Prostate gland (tissue), 2 donors: ENCODE measurements around the gene GRID1. TPM values are rescaled to one million over a fixed set of nuclear protein-coding genes. Genes with fewer than 3 reads are reported as not detected.
"Not testable (repeated sequence)": the region's sequence is repeated elsewhere in the genome, so short reads cannot be mapped to it uniquely, and the experiment has no call there.

Experiments used
- DNase-seq: peaks from one replicate; pipeline ENCODE4 v3.0.0-alpha.2; 2019; ENCODE audit warnings: low spot score
- H3K27ac ChIP-seq, 2 donors: fragments of 200-600 bp; sonication (generic); 2 replicates each; pipeline ENCODE4 v1.5.1; 2017 to 2019
- H3K27me3 ChIP-seq: fragments of 200-600 bp; sonication (generic); replicated peaks from 2 replicates; pipeline ENCODE4 v1.5.1; 2019; ENCODE audit not compliant: insufficient read depth
- H3K36me3 ChIP-seq, 2 donors: fragments of 200-600 bp; sonication (generic); 1 replicate in 1 of 2; 2 replicates in 1 of 2; pipeline versions ENCODE4 v1.5.1 to v1.8.1; 2017 to 2019
- H3K4me1 ChIP-seq: fragments of 200-600 bp; sonication (generic); replicated peaks from 2 replicates; pipeline ENCODE4 v1.5.1; 2019
- H3K4me3 ChIP-seq, 2 donors: fragments of 200-600 bp; sonication (generic); 2 replicates each; pipeline ENCODE4 v1.5.1; 2017 to 2019
- H3K9me3 ChIP-seq: fragments of 200-600 bp; sonication (generic); 2 replicates; pipeline ENCODE4 v1.5.1; 2017
- CTCF ChIP-seq, 4 experiments: fragments of 200-600 bp in 2 of 4; fragments of 450-650 bp in 2 of 4; sonication (generic) in 2 of 4; IDR thresholded peaks; 1 replicate in 3 of 4; 2 replicates in 1 of 4; pipeline ENCODE4 v1.5.1; 2016 to 2019; ENCODE audit warnings: antibody characterized with exemption in 4 of 4, mild to moderate bottlenecking in 2 of 4, moderate library complexity in 2 of 4
- POLR2A ChIP-seq: fragments of 450-650 bp; IDR thresholded peaks from one replicate; pipeline ENCODE4 v1.6.1; 2016; ENCODE audit warnings: antibody characterized with exemption, mild to moderate bottlenecking
- POLR2AphosphoS5 ChIP-seq: sonication (generic); formaldehyde crosslinking; IDR thresholded peaks from one replicate; pipeline ENCODE4 v1.6.1; 2017; ENCODE audit warnings: antibody characterized with exemption
- WGBS: methylation state at CpG from one replicate; pipeline ENCODE4 v1.1.5; 2018; 5-methylcytosine and 5-hydroxymethylcytosine counted together
- intact Hi-C: fragments of 100-400 bp; cut with DNase I; formaldehyde crosslinking; loops from one replicate; pipeline ENCODE4 v1.14.2; 2022
- total RNA-seq, 2 donors: library from RNA; depleted of rRNA; stranded (reverse); fragments of >200 nt; gene quantifications; one replicate each; pipeline ENCODE4 v1.1.0, GENCODE V29; 2016

GRID1 gene
- total RNA-seq, 2 donors from 2014 or later, result 1.0 to 10.0 TPM

DNA sequence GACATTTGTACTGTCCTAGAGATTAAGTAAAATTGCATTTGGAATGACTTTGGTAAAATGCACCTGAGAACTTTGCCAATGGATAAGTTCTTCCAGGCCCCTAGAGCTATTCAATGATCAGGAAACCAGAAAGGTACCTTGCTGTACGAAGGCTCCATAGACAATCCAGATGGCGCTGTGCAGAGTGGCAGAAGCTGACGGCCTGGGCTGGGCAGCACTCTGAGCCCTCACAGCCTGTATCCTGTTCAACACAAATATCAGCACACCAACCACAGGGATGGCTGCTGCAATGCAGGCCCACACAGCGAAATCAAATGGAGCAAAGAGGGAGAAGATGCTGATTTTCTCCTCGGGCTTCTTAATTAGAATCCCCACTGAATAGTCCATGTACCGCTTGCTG lies 642.4 kb downstream of the GRID1 start:
- TF ChIP-seq CTCF (IDR thresholded peaks at IDR 0.05), result no peak
- TF ChIP-seq POLR2AphosphoS5, result no peak
- no peaks in the 10 kb centered on the region for H3K4me1 ChIP-seq
- no peaks in the 10 kb centered on the region for H3K27me3 ChIP-seq
- 85% methylated on average over 6 of the region's 6 CpGs for WGBS
- H3K36me3 ChIP-seq, result no peaks in the 10 kb centered on the region
- no peak for DNase-seq
- no peak overlapping the region for H3K27ac ChIP-seq
- H3K9me3 ChIP-seq, result no peaks in the 10 kb centered on the region
- intact Hi-C loops, result no loop called here
- H3K4me3 ChIP-seq, result no peak overlapping the region

DNA sequence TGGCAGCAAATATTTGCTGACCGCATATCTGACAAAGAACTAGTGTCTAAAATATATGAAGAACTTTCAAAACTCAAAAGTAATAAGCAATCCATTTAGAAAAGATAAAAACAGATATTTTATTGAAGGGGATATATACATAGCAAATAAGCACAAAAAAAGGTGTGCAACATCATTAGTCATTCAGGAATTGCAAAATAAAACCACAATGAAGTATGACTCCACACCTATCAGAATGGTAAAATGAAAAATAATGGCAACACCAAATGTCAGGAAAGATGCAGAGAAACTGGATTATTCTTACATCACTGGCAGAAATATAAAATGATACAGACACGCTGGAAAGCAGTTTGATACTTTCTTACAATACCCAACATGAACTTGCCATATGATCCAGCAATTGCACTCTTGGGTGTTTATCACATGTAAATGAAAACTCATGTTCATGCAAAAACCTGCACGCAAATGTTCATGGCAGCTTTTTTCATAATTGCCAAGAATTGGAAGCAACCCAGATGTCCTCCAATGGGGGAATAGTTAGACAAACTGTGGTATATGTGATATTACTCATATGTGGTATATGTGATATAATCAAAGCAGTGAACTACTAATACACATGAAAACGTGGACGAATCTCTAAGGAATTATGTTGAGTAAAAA lies 645.5 kb downstream of the GRID1 start:
- Histone ChIP-seq H3K4me3 (no peak overlapping the region), H3K9me3 (no peaks in the 10 kb centered on the region), H3K27ac (no peak overlapping the region), H3K27me3 (no peaks in the 10 kb centered on the region), H3K4me1 (no peaks in the 10 kb centered on the region), H3K36me3 (no peaks in the 10 kb centered on the region)
- intact Hi-C loops, result no loop called here
- DNase-seq, result no peak
- no peak for TF ChIP-seq POLR2AphosphoS5
- TF ChIP-seq CTCF (IDR thresholded peaks at IDR 0.05), result no peak
- no peak for TF ChIP-seq POLR2A
- 70% methylated on average over 5 of the region's 5 CpGs for WGBS

- DNase-seq, result no peak
- no peaks in the 10 kb centered on the region for H3K9me3 ChIP-seq
- H3K4me3 ChIP-seq, result no peak overlapping the region
- H3K36me3 ChIP-seq, result no peaks in the 10 kb centered on the region
- no peak for TF ChIP-seq CTCF (IDR thresholded peaks at IDR 0.05)
- no peak for TF ChIP-seq POLR2AphosphoS5
- no peak for TF ChIP-seq POLR2A
- intact Hi-C loops, result no loop called here
- WGBS, result 74% methylated on average over 3 of the region's 3 CpGs
- no peaks in the 10 kb centered on the region for H3K27me3 ChIP-seq
- no peaks in the 10 kb centered on the region for H3K4me1 ChIP-seq
- no peak overlapping the region for H3K27ac ChIP-seq
Measured at GRCh38 chr10:85719408-85719807, 647.2 kb downstream of the GRID1 start.

- DNase-seq, result no peak
- Histone ChIP-seq H3K36me3 (no peaks in the 10 kb centered on the region), H3K9me3 (no peaks in the 10 kb centered on the region), H3K4me3 (no peak overlapping the region), H3K27ac (no peak overlapping the region), H3K27me3 (no peaks in the 10 kb centered on the region), H3K4me1 (no peaks in the 10 kb centered on the region)
- 82% methylated on average over 4 of the region's 4 CpGs for WGBS
- intact Hi-C loops, result no loop called here
- TF ChIP-seq POLR2AphosphoS5, result no peak
- no peak for TF ChIP-seq POLR2A
- TF ChIP-seq CTCF (IDR thresholded peaks at IDR 0.05), result no peak
Measured at GRCh38 chr10:85713885-85714284, 652.7 kb downstream of the GRID1 start.

GRCh38 chr10:85702768-85703167 lies 663.8 kb downstream of the GRID1 start:
- DNase-seq, result no peak
- TF ChIP-seq CTCF (IDR thresholded peaks at IDR 0.05), result no peak
- no peak for TF ChIP-seq POLR2AphosphoS5
- no peak for TF ChIP-seq POLR2A
- H3K36me3 ChIP-seq, result no peaks in the 10 kb centered on the region
- H3K27ac ChIP-seq, result no peak overlapping the region
- H3K9me3 ChIP-seq, result no peaks in the 10 kb centered on the region
- no peaks in the 10 kb centered on the region for H3K27me3 ChIP-seq
- no peaks in the 10 kb centered on the region for H3K4me1 ChIP-seq
- no peak overlapping the region for H3K4me3 ChIP-seq
- intact Hi-C loops, result no loop called here
- 89% methylated on average over 2 of the region's 2 CpGs for whole genome bisulfite sequencing

DNA sequence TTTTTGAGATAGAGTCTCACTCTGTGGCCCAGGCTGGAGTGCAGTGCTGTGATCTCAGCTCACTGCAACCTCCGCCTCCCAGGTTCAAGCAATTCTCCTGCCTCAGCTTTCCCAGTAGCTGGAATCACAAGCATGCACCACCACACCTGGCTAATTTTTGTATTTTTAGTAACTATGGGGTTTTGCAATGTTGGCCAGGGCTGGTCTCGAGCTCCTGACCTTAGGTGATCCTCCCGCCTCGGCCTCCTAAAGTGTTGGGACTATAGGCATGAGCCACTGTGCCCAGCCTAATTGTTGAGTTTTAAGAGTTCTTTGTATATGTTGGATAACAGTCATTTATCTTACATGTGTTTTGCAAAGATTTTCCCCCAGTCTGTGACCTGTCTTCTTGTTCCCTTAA lies 667.5 kb downstream of the GRID1 start:
- DNase-seq, H3K27me3 ChIP-seq, H3K27ac ChIP-seq, H3K4me3 ChIP-seq, H3K36me3 ChIP-seq, H3K4me1 ChIP-seq, intact Hi-C loops, H3K9me3 ChIP-seq: not testable (repeated sequence)
- WGBS, result 90% methylated on average over 4 of the region's 4 CpGs
